Measurements from ENCODE around the gene USB1.

DNA sequence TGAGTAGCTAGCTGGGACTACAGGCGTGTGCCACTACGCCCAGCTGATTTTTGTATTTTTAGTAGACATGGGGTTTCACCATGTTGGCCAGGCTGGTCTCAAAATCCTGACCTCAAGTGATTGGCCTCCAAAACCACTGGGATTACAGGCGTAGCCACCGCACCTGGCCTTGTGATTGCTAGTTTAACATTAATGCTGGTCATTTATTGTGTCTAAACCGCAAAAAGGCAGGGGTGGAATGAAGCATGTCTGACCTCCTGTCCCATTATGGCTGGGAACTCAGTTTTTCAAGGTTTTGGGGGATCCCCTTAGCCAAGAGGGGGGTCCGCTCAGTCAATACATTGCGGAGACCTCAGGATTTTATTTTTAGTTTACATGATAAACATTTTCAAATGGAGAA is 19.6 kb upstream of the USB1 start:
- TF ChIP-seq, protein P1, sequence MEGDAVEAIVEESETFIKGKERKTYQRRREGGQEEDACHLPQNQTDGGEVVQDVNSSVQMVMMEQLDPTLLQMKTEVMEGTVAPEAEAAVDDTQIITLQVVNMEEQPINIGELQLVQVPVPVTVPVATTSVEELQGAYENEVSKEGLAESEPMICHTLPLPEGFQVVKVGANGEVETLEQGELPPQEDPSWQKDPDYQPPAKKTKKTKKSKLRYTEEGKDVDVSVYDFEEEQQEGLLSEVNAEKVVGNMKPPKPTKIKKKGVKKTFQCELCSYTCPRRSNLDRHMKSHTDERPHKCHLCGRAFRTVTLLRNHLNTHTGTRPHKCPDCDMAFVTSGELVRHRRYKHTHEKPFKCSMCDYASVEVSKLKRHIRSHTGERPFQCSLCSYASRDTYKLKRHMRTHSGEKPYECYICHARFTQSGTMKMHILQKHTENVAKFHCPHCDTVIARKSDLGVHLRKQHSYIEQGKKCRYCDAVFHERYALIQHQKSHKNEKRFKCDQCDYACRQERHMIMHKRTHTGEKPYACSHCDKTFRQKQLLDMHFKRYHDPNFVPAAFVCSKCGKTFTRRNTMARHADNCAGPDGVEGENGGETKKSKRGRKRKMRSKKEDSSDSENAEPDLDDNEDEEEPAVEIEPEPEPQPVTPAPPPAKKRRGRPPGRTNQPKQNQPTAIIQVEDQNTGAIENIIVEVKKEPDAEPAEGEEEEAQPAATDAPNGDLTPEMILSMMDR (conservative IDR thresholded peaks at IDR 0.05; ENCODE audit: low read depth, low read length) = no peak
- TF ChIP-seq EZH2 (IDR thresholded peaks at IDR 0.05; ENCODE audit: borderline replicate concordance, low read depth, low read length, poor library complexity, severe bottlenecking) = no peak
